Osteocyte (in vitro differentiated cells): ENCODE data around the gene C6orf58. TPM values are rescaled to one million over a fixed set of nuclear protein-coding genes. Genes with fewer than 3 reads are reported as not detected.

Source experiments
- DNase-seq: peaks from one replicate; pipeline ENCODE4 v3.0.0; 2021; ENCODE audit warnings: mixed read lengths; ENCODE audit not compliant: unreplicated experiment; ENCODE audit errors: extremely low spot score
- H3K27ac Mint-ChIP-seq: one replicate; pipeline ENCODE4 v1.8.0; 2021; ENCODE audit warnings: mild to moderate bottlenecking, mixed read lengths; ENCODE audit not compliant: unreplicated experiment
- H3K27me3 Mint-ChIP-seq: one replicate; pipeline ENCODE4 v1.8.0; 2021; ENCODE audit warnings: mixed read lengths; ENCODE audit not compliant: unreplicated experiment
- H3K36me3 Mint-ChIP-seq: one replicate; pipeline ENCODE4 v1.8.0; 2021; ENCODE audit warnings: mixed read lengths; ENCODE audit not compliant: unreplicated experiment
- H3K4me1 Mint-ChIP-seq: one replicate; pipeline ENCODE4 v1.8.0; 2021; ENCODE audit warnings: mixed read lengths; ENCODE audit not compliant: unreplicated experiment
- H3K4me3 Mint-ChIP-seq: one replicate; pipeline ENCODE4 v1.8.0; 2021; ENCODE audit warnings: mild to moderate bottlenecking, moderate library complexity, mixed read lengths; ENCODE audit not compliant: unreplicated experiment
- H3K9me3 Mint-ChIP-seq: one replicate; pipeline ENCODE4 v1.8.0; 2021; ENCODE audit warnings: mixed read lengths; ENCODE audit not compliant: unreplicated experiment
- total RNA-seq: library from RNA; stranded (reverse); gene quantifications from 2 replicates; pipeline ENCODE4 v1.2.1, GENCODE V29; 2021
- TF ChIP-seq, protein P1 (sequence below): fragments of 200-600 bp; sonication (generic); IDR thresholded peaks from 2 replicates; pipeline ENCODE4 v1.5.0; 2021; ENCODE audit warnings: antibody characterized with exemption, mild to moderate bottlenecking, moderate library complexity

C6orf58 gene
- total RNA-seq, 1 donor from 2014 or later, result not detected

GRCh38 chr6:127635091-127635490 is 58.1 kb downstream of the C6orf58 start:
- H3K36me3 Mint-ChIP-seq, result no peaks in the 10 kb centered on the region
- no peak for DNase-seq
- H3K27me3 Mint-ChIP-seq, result peaks cover 20% of the 10 kb centered on the region
- no peak overlapping the region for H3K4me3 Mint-ChIP-seq
- H3K4me1 Mint-ChIP-seq, result no peaks in the 10 kb centered on the region
- no peaks in the 10 kb centered on the region for H3K9me3 Mint-ChIP-seq
- TF ChIP-seq, protein P1, sequence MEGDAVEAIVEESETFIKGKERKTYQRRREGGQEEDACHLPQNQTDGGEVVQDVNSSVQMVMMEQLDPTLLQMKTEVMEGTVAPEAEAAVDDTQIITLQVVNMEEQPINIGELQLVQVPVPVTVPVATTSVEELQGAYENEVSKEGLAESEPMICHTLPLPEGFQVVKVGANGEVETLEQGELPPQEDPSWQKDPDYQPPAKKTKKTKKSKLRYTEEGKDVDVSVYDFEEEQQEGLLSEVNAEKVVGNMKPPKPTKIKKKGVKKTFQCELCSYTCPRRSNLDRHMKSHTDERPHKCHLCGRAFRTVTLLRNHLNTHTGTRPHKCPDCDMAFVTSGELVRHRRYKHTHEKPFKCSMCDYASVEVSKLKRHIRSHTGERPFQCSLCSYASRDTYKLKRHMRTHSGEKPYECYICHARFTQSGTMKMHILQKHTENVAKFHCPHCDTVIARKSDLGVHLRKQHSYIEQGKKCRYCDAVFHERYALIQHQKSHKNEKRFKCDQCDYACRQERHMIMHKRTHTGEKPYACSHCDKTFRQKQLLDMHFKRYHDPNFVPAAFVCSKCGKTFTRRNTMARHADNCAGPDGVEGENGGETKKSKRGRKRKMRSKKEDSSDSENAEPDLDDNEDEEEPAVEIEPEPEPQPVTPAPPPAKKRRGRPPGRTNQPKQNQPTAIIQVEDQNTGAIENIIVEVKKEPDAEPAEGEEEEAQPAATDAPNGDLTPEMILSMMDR, result no peak
- no peak overlapping the region for H3K27ac Mint-ChIP-seq

- TF ChIP-seq, protein P1, result no peak
- no peaks in the 10 kb centered on the region for H3K36me3 Mint-ChIP-seq
- H3K27ac Mint-ChIP-seq, result no peak overlapping the region
- H3K27me3 Mint-ChIP-seq, result peaks cover 36% of the 10 kb centered on the region
- H3K4me1 Mint-ChIP-seq, result no peaks in the 10 kb centered on the region
- no peak overlapping the region for H3K4me3 Mint-ChIP-seq
- DNase-seq, result no peak
- no peaks in the 10 kb centered on the region for H3K9me3 Mint-ChIP-seq
These were observed 60.9 kb downstream of the C6orf58 start for GRCh38 chr6:127637830-127638409.

Other genes starting within 250 kb of the C6orf58 start
- 45.0 and 47.2 TPM in 2 replicates for gene ECHDC1, start 233.6 kb upstream of the C6orf58 start, total RNA-seq
- gene KIAA0408, start 117.8 kb upstream of the C6orf58 start, total RNA-seq, result 0.27 TPM in 1 of 2 replicates, not detected in the other